Measurements from ENCODE around the gene CYP24A1.

The CYP24A1 gene

DNA sequence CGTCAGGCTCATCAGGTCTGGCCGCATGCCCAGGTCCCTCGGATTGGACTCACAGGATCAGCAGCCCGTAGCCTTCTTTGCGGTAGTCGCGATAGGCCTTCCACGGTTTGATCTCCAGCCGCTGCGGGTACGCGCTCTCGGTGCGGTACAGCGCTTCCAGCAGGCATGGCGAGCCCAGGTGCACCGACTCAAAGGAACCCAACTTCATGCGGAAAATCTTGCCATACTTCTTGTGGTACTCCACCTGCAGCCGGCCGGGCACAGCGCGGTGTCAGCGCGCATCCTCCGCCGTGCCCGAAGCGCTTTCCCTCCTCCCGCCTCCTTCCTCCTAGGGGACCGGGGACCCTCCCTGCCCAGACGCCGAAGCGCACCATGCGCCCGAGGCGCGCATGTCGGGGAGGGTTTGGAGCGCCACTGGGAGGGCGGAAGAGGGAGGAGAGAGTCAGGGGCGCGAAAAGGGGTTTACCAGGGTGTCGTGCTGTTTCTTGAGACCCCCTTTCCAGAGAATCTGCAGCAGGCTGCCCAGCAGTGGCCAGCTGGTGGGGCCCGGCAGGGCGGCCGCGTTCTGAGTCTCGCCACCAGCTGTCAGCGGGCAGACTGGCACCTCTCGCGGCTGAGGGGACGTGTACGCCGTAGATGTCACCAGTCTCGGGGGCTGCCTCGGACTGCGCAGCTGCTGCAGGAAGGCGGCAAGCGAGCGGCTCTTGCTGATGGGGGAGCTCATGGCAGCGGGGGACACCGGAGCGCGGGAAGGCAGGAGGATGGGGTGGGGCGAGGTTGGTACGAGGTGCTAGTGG, 732 bp downstream of the CYP24A1 start:
- no peak for DNase-seq

DNA sequence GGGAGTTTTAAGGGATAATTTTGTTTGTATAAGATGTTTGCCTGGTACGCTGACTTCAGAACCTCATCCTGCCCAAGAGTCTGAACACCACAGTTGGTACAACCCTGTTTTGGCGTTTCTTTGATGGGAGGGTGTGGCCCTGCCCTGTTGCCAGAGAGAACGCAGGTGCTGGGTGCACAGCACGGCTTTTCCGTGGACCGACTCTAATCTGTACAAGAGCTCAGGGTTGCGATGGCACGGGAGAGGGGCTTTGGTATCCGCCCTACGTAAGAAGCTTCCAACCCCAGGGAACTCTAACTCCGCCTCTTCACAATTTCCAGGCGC, 1.3 kb downstream of the CYP24A1 start:
- no peak for DNase-seq

DNA sequence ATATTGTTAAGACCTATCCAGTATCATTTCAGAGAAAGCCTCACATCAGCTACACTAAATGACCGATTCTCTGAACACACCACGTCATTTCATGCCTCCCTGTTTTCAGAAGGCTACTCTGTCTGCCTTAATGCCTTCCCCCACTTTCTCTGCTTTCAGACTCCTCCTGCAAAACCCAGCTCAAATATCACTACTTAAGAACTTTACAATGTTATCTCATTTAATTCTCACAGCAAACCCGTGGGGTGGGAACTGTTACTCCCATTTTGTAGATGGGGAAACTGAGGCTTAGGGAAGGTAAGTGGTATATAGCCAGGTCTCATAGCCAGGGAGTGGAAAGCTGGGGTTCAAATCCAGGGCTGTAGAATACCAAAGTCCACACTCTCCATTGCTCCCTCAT, 2.8 kb downstream of the CYP24A1 start:
- DNase-seq: no peak

DNA sequence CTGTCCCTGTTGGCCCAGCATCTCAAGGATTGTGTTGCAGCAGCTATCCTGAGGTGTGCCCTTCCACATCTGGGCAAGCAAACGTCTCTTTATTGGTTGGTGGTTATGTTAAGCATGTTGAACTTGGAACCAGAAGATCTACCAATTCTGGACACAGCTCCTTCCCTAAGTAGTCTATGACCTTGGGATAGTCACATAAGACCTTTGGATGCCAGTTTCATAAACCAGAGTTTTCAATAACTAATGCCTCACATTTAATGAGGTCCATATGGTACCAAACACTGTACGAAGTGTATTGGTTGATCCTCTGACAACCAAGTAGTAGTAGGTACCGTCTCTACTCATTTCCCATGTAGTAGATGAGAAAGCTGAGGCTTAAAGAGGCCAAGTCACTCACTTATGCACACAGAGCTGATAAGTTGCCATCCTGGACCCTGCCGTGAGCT, 3.7 kb downstream of the CYP24A1 start:
- DNase-seq: no peak

DNA sequence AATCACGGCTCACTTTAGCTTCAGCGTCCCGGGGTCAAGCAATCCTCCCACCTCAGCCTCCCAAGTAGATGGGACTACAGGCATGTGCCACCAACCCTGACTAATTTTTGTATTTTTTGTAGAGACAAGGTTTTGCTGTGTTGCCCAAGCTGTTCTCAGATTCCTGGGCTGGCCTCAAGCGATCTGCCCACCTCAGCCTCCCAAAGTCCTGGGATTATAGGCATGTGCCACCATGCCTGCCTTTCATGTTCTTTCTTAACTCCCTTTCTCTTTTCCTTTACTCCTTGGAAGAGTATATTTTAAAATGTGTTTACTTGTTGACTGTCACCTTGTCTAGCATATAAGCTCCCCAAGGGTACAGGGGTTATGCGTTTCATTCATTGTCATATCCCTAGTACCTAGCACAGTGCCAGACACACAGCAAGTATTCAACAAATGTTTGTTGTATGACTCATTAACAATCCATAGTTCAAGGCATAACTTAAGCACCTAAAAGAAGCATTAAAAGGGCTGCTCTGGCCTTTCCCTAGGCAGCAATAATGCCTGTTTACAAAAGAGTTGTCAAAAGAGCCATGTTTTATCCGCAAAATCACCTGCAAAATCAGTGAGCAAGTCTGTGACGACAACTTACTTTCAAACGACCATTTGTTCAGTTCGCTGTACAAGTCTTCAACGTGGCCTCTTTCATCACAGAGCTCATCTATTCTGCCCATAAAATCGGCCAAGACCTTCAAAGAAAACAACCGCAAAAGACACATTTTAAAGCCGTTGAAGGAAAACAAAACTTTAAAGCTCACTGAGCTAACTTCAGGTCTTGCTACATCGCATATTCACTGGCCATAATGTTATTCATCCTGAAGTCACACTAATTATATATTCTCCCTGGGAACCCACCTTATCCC, 4.6 kb downstream of the CYP24A1 start:
- DNase-seq: no peak

GRCh38 chr20:54167909-54168872, 5.6 kb downstream of the CYP24A1 start:
- no peak for DNase-seq

- no peak for DNase-seq
These were observed 6.7 kb downstream of the CYP24A1 start for GRCh38 chr20:54166987-54167662.

DNA sequence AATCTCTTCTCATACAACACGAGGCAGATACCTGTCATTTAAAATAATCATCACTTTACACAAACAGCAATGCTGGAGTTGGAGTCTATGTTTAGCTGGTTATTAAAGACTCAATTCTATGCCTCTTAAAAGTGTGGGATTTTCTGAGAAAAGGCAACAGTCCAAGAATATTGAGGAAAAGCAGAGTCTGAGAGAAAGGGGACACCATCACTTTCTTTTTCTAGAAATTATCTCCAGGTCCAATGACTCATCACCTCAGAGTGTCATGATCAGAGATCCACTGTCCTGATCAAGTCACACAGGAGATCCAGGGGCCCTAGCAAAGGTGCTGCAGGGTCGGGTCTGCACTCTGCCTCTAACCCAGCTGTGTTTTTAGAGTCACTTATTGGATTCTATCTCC, 8.0 kb downstream of the CYP24A1 start:
- no peak for DNase-seq

GRCh38 chr20:54165014-54165413, 8.8 kb downstream of the CYP24A1 start:
- DNase-seq: no peak

DNA sequence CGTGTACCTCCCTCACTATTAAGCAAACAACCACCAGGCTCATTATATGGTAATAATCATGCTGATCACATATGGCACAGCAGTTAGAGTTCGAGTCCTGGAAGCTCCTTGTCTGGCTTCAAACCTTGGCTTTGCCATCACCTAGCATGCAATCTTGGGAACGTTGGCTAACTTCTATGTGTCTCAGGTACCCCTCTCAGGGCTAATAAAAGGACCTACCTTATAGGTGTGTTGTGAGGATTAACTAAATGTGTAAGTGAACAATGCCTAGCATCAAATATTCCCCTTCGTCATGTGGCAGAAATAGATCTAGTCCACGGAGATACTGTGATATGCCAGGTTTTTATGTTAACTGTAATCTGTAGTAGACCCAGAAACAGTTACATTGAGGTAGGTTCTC, 10.4 kb downstream of the CYP24A1 start:
- no peak for DNase-seq

DNA sequence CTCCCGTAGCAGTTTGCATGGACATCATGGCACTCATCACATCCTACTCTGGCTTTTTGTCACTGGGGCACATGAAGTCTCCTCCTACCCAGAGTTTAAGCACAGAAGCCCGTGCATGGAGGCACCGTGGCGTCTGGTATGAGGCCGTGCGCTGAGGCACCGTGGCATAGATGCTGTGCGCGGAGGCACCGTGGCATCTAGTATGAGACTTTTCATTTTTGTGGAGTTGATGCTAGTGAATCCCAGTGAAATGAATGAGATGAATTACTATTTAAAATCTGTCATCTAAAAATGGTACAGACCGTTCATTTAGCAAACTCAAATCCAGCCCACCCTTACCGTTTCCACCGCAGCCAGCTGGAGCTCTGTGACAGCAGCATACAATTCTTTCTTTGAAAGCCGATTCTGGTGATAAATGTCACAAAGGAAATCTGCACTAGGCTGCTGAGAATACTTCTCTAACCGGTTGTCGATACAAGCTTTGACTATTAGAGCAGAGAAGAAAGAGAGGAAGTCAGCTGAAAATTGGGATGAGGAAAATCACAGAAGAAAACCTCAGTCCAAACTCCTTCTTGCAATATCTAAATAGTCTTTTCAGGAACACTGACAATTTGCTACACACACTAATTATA, 11.3 kb downstream of the CYP24A1 start:
- no peak for DNase-seq

DNA sequence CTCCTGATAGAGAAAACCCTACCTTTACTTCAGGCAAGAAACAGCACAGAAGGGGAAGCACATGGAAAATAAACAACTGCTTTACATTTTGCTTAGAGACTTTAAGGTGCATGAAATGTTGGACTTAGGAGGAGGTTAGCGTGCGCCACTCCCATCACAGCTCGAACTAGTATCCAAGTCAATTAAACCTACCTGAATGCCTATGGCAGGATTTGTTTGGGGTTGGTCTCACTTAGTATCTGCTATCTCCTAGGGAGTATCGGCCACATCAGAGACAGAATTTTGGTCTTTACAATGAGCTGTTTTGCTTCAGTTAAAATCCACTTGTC, 12.0 kb downstream of the CYP24A1 start:
- DNase-seq: no peak

DNA sequence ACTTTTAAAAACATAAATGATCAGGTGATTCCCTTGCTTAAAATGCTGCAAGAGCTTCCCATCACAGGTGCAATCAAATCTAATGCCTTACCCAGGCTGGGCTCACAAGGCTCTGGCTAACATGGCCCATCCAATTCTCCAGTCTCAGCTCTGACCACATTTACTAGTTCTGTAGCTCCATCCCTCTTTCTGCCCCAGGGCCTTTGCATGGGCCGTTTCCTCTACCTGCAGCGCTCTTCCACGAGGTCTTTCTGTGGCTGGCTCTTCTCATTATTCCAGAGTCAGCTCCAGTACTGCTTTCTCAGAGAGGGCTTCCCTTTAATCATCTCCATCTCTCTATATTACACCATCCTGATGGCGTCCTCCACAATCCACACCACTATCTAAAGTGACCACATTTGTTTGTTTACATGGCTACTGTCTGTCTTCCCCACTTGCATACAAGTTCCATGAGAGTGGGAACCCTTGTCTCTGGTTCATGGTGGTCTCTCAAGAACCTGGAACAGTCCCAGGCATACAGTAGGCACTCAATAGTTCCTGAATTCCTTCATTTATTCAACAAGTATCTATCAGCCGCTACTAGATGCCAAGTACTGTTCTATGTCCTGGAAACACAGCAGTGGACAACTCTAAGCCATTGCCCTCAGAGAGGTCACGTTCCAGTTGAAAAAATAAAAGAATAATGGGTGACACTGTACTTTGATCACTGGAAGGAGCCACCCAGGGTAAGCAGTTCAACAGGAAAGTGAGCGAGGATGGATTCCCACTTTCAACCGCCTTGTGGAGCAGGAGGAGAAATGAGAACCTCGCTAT, 12.6 kb downstream of the CYP24A1 start:
- DNase-seq: no peak

DNA sequence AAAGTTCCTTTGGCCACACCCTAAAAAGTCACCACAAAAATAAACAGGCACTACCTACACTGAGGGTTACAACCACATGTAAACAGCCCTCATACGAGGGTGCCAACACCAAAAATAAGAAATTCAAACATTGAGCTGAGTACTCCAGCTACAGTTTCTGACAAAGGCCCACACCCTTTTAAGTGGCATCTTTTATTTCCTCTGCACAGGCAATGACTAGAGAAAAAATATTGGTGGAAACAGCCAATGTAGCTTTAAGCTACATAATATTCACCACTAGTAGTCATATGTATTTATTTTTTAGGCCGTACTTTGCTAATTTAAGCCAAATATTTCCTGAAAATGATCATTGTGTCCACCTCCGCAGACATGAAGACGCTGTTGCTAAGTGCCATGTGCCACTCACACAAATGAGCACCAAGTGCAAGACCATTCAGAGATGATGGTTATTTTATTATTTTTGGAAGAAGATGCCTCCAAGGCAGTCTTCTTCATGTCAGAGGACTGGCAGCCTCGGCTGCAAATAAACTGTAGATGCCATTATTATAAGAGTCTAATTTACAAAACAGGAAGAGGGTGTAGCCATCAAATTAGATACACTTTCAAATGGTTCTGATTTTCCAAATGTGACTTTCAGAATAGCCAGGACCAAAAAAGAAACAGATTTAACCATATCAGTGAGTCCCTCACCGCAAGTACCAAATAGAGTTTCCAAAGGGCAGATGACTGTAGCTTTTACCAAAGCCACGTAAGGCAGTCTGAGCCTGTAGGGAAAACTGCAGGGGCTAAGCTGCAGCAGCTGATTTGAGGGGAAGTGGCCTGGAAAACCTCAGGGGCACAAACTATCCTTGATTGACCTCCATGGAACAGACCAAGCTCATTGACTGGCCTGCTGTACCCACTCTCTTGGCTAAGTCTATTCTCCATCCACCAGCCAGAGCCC, 13.4 kb downstream of the CYP24A1 start:
- no peak for DNase-seq

- no peak for DNase-seq
These were observed 14.8 kb downstream of the CYP24A1 start for GRCh38 chr20:54158856-54159418.

GRCh38 chr20:54158226-54158625, 15.6 kb downstream of the CYP24A1 start:
- no peak for DNase-seq

DNA sequence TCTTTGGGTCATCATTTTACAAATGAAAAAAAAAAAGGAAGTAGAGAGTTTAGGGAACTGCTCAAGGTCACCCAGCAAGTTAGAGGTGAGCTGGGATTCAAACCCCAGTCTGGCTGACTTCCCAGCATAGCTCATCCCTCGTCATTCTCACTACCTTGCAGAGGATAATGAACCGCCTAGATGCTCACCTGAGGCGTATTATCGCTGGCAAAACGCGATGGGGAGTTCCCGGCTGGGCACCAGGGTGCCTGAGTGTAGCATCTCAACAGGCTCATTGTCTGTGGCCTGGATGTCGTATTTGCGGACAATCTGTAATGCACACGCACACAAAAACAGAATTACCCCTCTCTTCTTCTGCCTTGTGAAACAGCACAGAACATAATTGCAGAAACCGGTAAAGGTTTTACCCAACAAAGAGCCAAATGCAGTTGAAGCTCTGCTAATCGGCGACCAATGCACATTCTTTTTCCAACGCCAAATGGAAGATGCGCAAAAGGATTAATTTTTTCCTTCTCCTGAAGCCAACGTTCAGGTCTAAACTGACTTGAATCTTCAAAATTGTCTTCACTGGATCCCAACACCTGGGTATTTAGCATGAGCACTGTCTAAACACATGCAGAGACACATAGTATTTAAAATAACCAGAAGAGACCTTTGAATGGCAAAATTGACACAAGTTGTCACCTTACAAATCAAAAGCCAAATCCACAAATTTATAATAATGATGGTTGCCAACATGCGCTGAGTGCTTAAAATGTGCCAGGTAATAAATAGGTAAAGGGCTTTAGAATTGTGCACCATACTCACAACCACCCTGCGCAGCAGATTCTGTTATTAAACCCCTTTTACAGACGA, 16.6 kb downstream of the CYP24A1 start:
- no peak for DNase-seq

DNA sequence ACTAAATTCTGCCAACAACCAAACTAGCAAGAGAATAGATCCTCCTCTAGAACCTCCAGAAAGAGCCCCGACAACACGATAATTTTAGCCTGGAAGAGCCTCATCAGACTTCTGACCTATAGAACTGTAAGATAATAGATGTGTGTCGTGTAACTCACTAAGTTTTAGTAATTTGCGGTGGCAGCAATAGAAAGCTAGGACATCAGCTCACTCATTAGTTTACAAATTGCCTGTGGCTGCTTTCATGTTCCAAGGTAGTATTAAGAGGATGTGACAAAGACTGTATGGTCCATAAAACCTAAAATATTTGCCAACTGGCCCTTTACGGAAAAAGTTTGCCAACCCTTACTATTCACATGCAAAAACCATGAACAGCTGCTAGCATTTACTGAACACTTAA, 17.3 kb downstream of the CYP24A1 start:
- no peak for DNase-seq
